ENCODE measurements around the gene DEAF1. TPM values are rescaled to one million over a fixed set of nuclear protein-coding genes. Genes with fewer than 3 reads are reported as not detected.

DEAF1 gene
- total and polyA plus RNA-seq, 9 of the 15 experiments (the other 6 are each of a cell fraction or from before 2014, with no cell fraction given) = 2.0 to 69.1 (median 26.8) TPM

- TF ChIP-seq SNRNP70 (optimal IDR thresholded peaks at IDR 0.05; ENCODE audit: low read depth, low read length) = no peak
- no peak for TF ChIP-seq ZNF212 (CRISPR knock-in tag; IDR thresholded peaks at IDR 0.05)
- TF ChIP-seq ZNF12 (CRISPR knock-in tag; IDR thresholded peaks at IDR 0.05) = no peak
- TF ChIP-seq EHMT2 (IDR thresholded peaks at IDR 0.05) = no peak
- no peak for TF ChIP-seq U2AF1 (optimal IDR thresholded peaks at IDR 0.05; ENCODE audit: low read depth, low read length)
- no peak for TF ChIP-seq SRSF3 (IDR thresholded peaks at IDR 0.05; ENCODE audit: insufficient read depth, low read length)
- TF ChIP-seq TAF1 (IDR thresholded peaks at IDR 0.05; ENCODE audit: control insufficient read depth, extremely low read depth, insufficient read depth, low read length, severe bottlenecking) = peak; percentile 28
- no peak for TF ChIP-seq MTF1 (CRISPR knock-in tag; IDR thresholded peaks at IDR 0.05; ENCODE audit: borderline replicate concordance)
- TF ChIP-seq NCOR1 (IDR thresholded peaks at IDR 0.05) = no peak
- no peak for TF ChIP-seq ZNF263 (CRISPR knock-in tag; IDR thresholded peaks at IDR 0.05; ENCODE audit: borderline replicate concordance)
- no peak for TF ChIP-seq ZNF274 (IDR thresholded peaks at IDR 0.05; ENCODE audit: borderline replicate concordance, low read depth, low read length)
- peak; percentile 69 for TF ChIP-seq TEAD4 (IDR thresholded peaks at IDR 0.05; ENCODE audit: low read length)
- TF ChIP-seq TEAD4 (CRISPR knock-in tag; IDR thresholded peaks at IDR 0.05; ENCODE audit: borderline replicate concordance) = no peak
- TF ChIP-seq ZNF224 (CRISPR knock-in tag; IDR thresholded peaks at IDR 0.05) = no peak
- no peak for TF ChIP-seq ZNF143 (CRISPR knock-in tag; IDR thresholded peaks at IDR 0.05)
- TF ChIP-seq TSHZ1 (CRISPR knock-in tag; IDR thresholded peaks at IDR 0.05) = no peak
- no peak for TF ChIP-seq PTBP1 (IDR thresholded peaks at IDR 0.05; ENCODE audit: low read depth, low read length)
- TF ChIP-seq HCFC1 (IDR thresholded peaks at IDR 0.05; ENCODE audit: low read depth, low read length) = no peak
- TF ChIP-seq BCL6 (CRISPR knock-in tag; IDR thresholded peaks at IDR 0.05) = no peak
- no peak for TF ChIP-seq GABPA (tag; conservative IDR thresholded peaks at IDR 0.05; ENCODE audit: low read depth)
- peak; percentile 74 for TF ChIP-seq MAX (CRISPR knock-in tag; IDR thresholded peaks at IDR 0.05)
- peak; percentile 59; the same call in 1 of the 2 replicates for TF ChIP-seq EP300 (IDR thresholded peaks at IDR 0.05; ENCODE audit: low read length)
Observed at GRCh38 chr11:690738-691633, 4.0 kb downstream of the DEAF1 start (continued).
